BE2C (cell line): ENCODE measurements around the gene IL12RB1.
A peak's percentile ranks its signal among the peaks of the same experiment; 100 is the strongest.

ENCODE experiments used
- DNase-seq: peaks from one replicate; pipeline ENCODE4 v3.0.0-alpha.2; 2020
- H3K27me3 ChIP-seq: fragments of 250-450 bp; sonication (Bioruptor Pico); 2 replicates; pipeline ENCODE4 v1.5.1; 2020; ENCODE audit warnings: mild to moderate bottlenecking
- H3K36me3 ChIP-seq: fragments of 250-450 bp; sonication (Bioruptor Pico); 2 replicates; pipeline ENCODE4 v1.5.1; 2020; ENCODE audit warnings: mild to moderate bottlenecking
- H3K4me1 ChIP-seq: fragments of 250-450 bp; sonication (Bioruptor Pico); 2 replicates; pipeline ENCODE4 v1.5.1; 2020
- H3K4me3 ChIP-seq: 2 replicates; pipeline ENCODE4 v1.5.1; 2011; ENCODE audit warnings: low read depth, low read length
- H3K9me3 ChIP-seq: fragments of 250-450 bp; sonication (Bioruptor Pico); 2 replicates; pipeline ENCODE4 v1.5.1; 2020
- CTCF ChIP-seq: IDR thresholded peaks from 2 replicates; pipeline ENCODE4 v1.5.1; 2012; ENCODE audit warnings: mild to moderate bottlenecking, low read depth, low read length

Gene IL12RB1

GRCh38 chr19:18101268-18101667, 14.5 kb upstream of the IL12RB1 start:
- no peaks in the 10 kb centered on the region for H3K36me3 ChIP-seq
- no peak for TF ChIP-seq CTCF
- H3K27me3 ChIP-seq: peaks cover 4% of the 10 kb centered on the region; the same call in 1 of the 2 replicates
- DNase-seq: no peak
- H3K4me1 ChIP-seq: 0 out of 2 replicates have a peak, but pooled peaks cover 3% of the 10 kb centered on the region
- H3K9me3 ChIP-seq: no peaks in the 10 kb centered on the region
- no peak overlapping the region for H3K4me3 ChIP-seq

GRCh38 chr19:18100710-18101109, 14.0 kb upstream of the IL12RB1 start:
- DNase-seq: no peak
- no peaks in the 10 kb centered on the region for H3K9me3 ChIP-seq
- no peak for TF ChIP-seq CTCF
- 0 out of 2 replicates have a peak, but pooled peaks cover 3% of the 10 kb centered on the region for H3K4me1 ChIP-seq
- peaks cover 4% of the 10 kb centered on the region; the same call in 1 of the 2 replicates for H3K27me3 ChIP-seq
- no peaks in the 10 kb centered on the region for H3K36me3 ChIP-seq
- H3K4me3 ChIP-seq: no peak overlapping the region

GRCh38 chr19:18099623-18099995, 12.9 kb upstream of the IL12RB1 start:
- Histone ChIP-seq H3K4me1 (0 out of 2 replicates have a peak, but pooled peaks cover 3% of the 10 kb centered on the region), H3K36me3 (no peaks in the 10 kb centered on the region), H3K27me3 (peaks cover 4% of the 10 kb centered on the region; the same call in 1 of the 2 replicates), H3K9me3 (no peaks in the 10 kb centered on the region), H3K4me3 (no peak overlapping the region)
- TF ChIP-seq CTCF: no peak
- no peak for DNase-seq

- H3K4me1 ChIP-seq: 0 out of 2 replicates have a peak, but pooled peaks cover 3% of the 10 kb centered on the region
- peaks cover 4% of the 10 kb centered on the region; the same call in 1 of the 2 replicates for H3K27me3 ChIP-seq
- no peaks in the 10 kb centered on the region for H3K36me3 ChIP-seq
- DNase-seq: no peak
- no peak overlapping the region for H3K4me3 ChIP-seq
- H3K9me3 ChIP-seq: no peaks in the 10 kb centered on the region
- no peak for TF ChIP-seq CTCF
Observed at GRCh38 chr19:18098891-18099622, 12.3 kb upstream of the IL12RB1 start.

- no peak for DNase-seq
- Histone ChIP-seq H3K4me1 (0 out of 2 replicates have a peak, but pooled peaks cover 3% of the 10 kb centered on the region), H3K9me3 (peaks cover 3% of the 10 kb centered on the region), H3K36me3 (no peaks in the 10 kb centered on the region), H3K4me3 (peak overlapping the region; percentile 55), H3K27me3 (peaks cover 4% of the 10 kb centered on the region; the same call in 1 of the 2 replicates)
- TF ChIP-seq CTCF: no peak
Observed at GRCh38 chr19:18097993-18098890, 11.5 kb upstream of the IL12RB1 start.
